HEK293T (cell line): ENCODE data around the gene UGCG.

ENCODE experiments used
- CTCF ChIA-PET: fragments of 350-600 bp; formaldehyde crosslinking; extraction: SDS; loops from one replicate; lab custom pipeline; 2021; ENCODE audit warnings: antibody characterized with exemption, inconsistent platforms; lab: Yijun Ruan, JAX
- POLR2A ChIA-PET: fragments of 350-600 bp; formaldehyde crosslinking; extraction: SDS; loops from one replicate; lab custom pipeline; 2020; ENCODE audit warnings: antibody characterized with exemption, inconsistent platforms; lab: Yijun Ruan, JAX
- DNase-seq: peaks from one replicate; pipeline ENCODE4 v3.0.0; 2012; ENCODE audit warnings: mixed read lengths; ENCODE audit errors: extremely low spot score
- ARNT ChIP-seq: fragments of 450-650 bp; IDR thresholded peaks from 2 replicates; pipeline ENCODE4 v1.6.1; 2017; ENCODE audit warnings: mild to moderate bottlenecking
- BHLHE40 ChIP-seq: fragments of 450-650 bp; IDR thresholded peaks from 2 replicates; pipeline ENCODE4 v1.6.1; 2016; ENCODE audit warnings: mild to moderate bottlenecking, moderate library complexity, borderline replicate concordance
- CTBP1 ChIP-seq: fragments of 450-650 bp; IDR thresholded peaks from 2 replicates; pipeline ENCODE4 v1.6.1; 2016; ENCODE audit warnings: borderline replicate concordance
- ELF4 ChIP-seq: fragments of 450-650 bp; IDR thresholded peaks from 2 replicates; pipeline ENCODE4 v1.6.1; 2017; ENCODE audit warnings: antibody characterized with exemption
- FOXA1 ChIP-seq: fragments of 450-650 bp; IDR thresholded peaks from 2 replicates; pipeline ENCODE4 v1.6.1; 2016; ENCODE audit warnings: mild to moderate bottlenecking
- FOXK2 ChIP-seq: fragments of 450-650 bp; IDR thresholded peaks from 2 replicates; pipeline ENCODE4 v1.6.1; 2016; ENCODE audit warnings: mild to moderate bottlenecking
- FOXM1 ChIP-seq: fragments of 450-650 bp; IDR thresholded peaks from 2 replicates; pipeline ENCODE4 v1.6.1; 2017; ENCODE audit warnings: mild to moderate bottlenecking, borderline replicate concordance
- HDGF ChIP-seq: fragments of 450-650 bp; IDR thresholded peaks from 2 replicates; pipeline ENCODE4 v1.6.1; 2017; ENCODE audit warnings: antibody characterized with exemption, borderline replicate concordance
- L3MBTL2 ChIP-seq: fragments of 450-650 bp; conservative IDR thresholded peaks from 2 replicates; pipeline ENCODE4 v1.6.1; 2016; ENCODE audit warnings: mild to moderate bottlenecking
- LEF1 ChIP-seq: fragments of 450-650 bp; IDR thresholded peaks from 2 replicates; pipeline ENCODE4 v1.6.1; 2017; ENCODE audit warnings: mild to moderate bottlenecking, borderline replicate concordance
- NFRKB ChIP-seq: fragments of 450-650 bp; IDR thresholded peaks from 2 replicates; pipeline ENCODE4 v1.6.1; 2016; ENCODE audit warnings: mild to moderate bottlenecking, moderate library complexity
- PKNOX1 ChIP-seq: fragments of 450-650 bp; IDR thresholded peaks from 2 replicates; pipeline ENCODE4 v1.6.1; 2016
- SP1 ChIP-seq: fragments of 450-650 bp; IDR thresholded peaks from 2 replicates; pipeline ENCODE4 v1.6.1; 2017
- SUZ12 ChIP-seq: fragments of 450-650 bp; IDR thresholded peaks from 2 replicates; pipeline ENCODE4 v1.6.1; 2016; ENCODE audit warnings: mild to moderate bottlenecking
- TARDBP ChIP-seq: fragments of 450-650 bp; IDR thresholded peaks from 2 replicates; pipeline ENCODE4 v1.6.1; 2016
- ZNF384 ChIP-seq: fragments of 450-650 bp; IDR thresholded peaks from 2 replicates; pipeline ENCODE4 v1.6.1; 2016

Gene UGCG

GRCh38 chr9:111896942-111897600 is 457 bp downstream of the UGCG start:
- TF ChIP-seq ELF4: no peak
- no peak for TF ChIP-seq ARNT
- no peak for TF ChIP-seq FOXA1
- peak; percentile 84 for TF ChIP-seq L3MBTL2
- ChIA-PET POLR2A (interaction anchor here (0.8 to 1.8 kb wide), 12 partner anchors 9 to 483 kb away, joined by 3 to 8 read pairs (median 4); partner anchors contain the start of gene HSDL2), CTCF (interaction anchor here (0.6 to 1.6 kb wide), 2 partner anchors 65 to 178 kb away, joined by 3 read pairs; no protein-coding TSS in a partner anchor)
- DNase-seq: peak; percentile 42

GRCh38 chr9:111897601-111898137 is 1.1 kb downstream of the UGCG start:
- ChIA-PET CTCF (no interaction called here), POLR2A (interaction anchor here (1.5 to 1.8 kb wide), 2 partner anchors 9 to 10 kb away, joined by 3 to 5 read pairs; no protein-coding TSS in a partner anchor)
- TF ChIP-seq TARDBP (no peak), SP1 (no peak), NFRKB (no peak), PKNOX1 (no peak), ARNT (no peak), FOXM1 (no peak), CTBP1 (no peak), LEF1 (no peak), BHLHE40 (no peak), L3MBTL2 (no peak), ELF4 (no peak), FOXK2 (no peak), HDGF (no peak), ZNF384 (no peak)
- DNase-seq: no peak

GRCh38 chr9:111898331-111899096 is 1.9 kb downstream of the UGCG start:
- CTCF ChIA-PET: no interaction called here
- POLR2A ChIA-PET: no interaction called here
- TF ChIP-seq FOXM1 (no peak), NFRKB (no peak), ELF4 (no peak), ZNF384 (no peak), FOXK2 (no peak), HDGF (no peak), LEF1 (no peak), L3MBTL2 (no peak), CTBP1 (no peak), SP1 (no peak), TARDBP (no peak), BHLHE40 (no peak), FOXA1 (no peak), ARNT (no peak)
- no peak for DNase-seq

- ChIA-PET POLR2A (no interaction called here), CTCF (interaction anchor here (0.6 kb wide), 1 partner anchor 60 kb away, joined by 10 read pairs; no protein-coding TSS in a partner anchor)
- TF ChIP-seq SP1 (no peak), LEF1 (no peak)
- DNase-seq: no peak
Observed at GRCh38 chr9:111900151-111900857, 3.7 kb downstream of the UGCG start.

- ChIA-PET POLR2A (no interaction called here), CTCF (no interaction called here)
Observed at GRCh38 chr9:111900858-111901612, 4.4 kb downstream of the UGCG start.

More at GRCh38 chr9:111900858-111901612, 4.4 kb downstream of the UGCG start:
- DNase-seq: no peak
- TF ChIP-seq ELF4 (no peak), PKNOX1 (no peak), FOXM1 (no peak), NFRKB (no peak), CTBP1 (no peak), TARDBP (no peak), L3MBTL2 (no peak), LEF1 (no peak), HDGF (no peak), SUZ12 (no peak), ZNF384 (no peak), FOXA1 (no peak), SP1 (no peak), BHLHE40 (no peak), ARNT (no peak), FOXK2 (no peak)
